H1 (cell line): Measurements from ENCODE around the gene UBE2D2. TPM values are rescaled to one million over a fixed set of nuclear protein-coding genes. Genes with fewer than 3 reads are reported as not detected.

ENCODE experiments used
- GTF2F1 ChIP-seq: IDR thresholded peaks from 2 replicates; pipeline ENCODE4 v1.6.1; 2012; ENCODE audit warnings: low read depth, low read length, improper control_type of control experiment, borderline replicate concordance
- polyA plus RNA-seq, 7 experiments: library from polyadenylated mRNA; depleted of rRNA in 3 of 7; stranded (reverse) in 5 of 7; unstranded in 2 of 7; fragments of >200 nt in 5 of 7; fragments of 200-250 nt in 2 of 7; gene quantifications; 1 replicate in 5 of 7; 2 replicates in 1 of 7; 4 replicates in 1 of 7; pipeline versions ENCODE4 v1.2.1 to v1.2.3, GENCODE V29; 2011 to 2013; ENCODE audit warnings: missing spikeins in 2 of 7, mixed read lengths in 2 of 7
- total RNA-seq: library from RNA; stranded (reverse); fragmentation: NEBNext Ultra II Directional; extraction: Animal tissue kit (Norgen Biotek cat#: 25700); gene quantifications from 2 replicates; pipeline ENCODE4 v1.2.1, GENCODE V29; 2021
- TF ChIP-seq, protein P1 (sequence below): IDR thresholded peaks from 2 replicates; pipeline ENCODE4 v1.6.1; 2011; ENCODE audit warnings: low read length, improper control_type of control experiment

UBE2D2 gene
- total and polyA plus RNA-seq, 2 of the 8 experiments (the other 6 are each of a cell fraction or from before 2014, with no cell fraction given) = 66.9 to 203 TPM

DNA sequence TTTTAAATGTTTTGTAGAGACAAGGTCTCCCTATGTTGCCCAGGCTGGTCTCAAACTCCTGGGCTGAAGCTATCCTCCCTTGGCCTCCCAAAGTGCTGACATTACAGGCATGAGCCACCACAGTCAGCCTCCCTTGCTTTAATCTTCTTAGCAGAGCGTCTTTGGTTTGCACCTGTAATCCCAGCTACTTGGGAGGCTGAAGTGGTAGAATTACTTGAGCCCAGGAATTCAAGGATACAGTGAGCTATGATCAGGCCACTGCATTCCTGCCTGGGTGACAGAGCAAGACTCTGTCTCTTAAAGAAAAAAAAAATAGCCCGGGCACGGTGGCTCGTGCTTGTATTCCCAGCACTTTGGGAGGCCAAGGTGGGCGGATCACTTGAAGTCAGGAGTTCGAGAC lies 27.8 kb downstream of the UBE2D2 start (continued):
- TF ChIP-seq, protein P1, sequence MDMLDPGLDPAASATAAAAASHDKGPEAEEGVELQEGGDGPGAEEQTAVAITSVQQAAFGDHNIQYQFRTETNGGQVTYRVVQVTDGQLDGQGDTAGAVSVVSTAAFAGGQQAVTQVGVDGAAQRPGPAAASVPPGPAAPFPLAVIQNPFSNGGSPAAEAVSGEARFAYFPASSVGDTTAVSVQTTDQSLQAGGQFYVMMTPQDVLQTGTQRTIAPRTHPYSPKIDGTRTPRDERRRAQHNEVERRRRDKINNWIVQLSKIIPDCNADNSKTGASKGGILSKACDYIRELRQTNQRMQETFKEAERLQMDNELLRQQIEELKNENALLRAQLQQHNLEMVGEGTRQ = no peak
- TF ChIP-seq GTF2F1 = no peak
